ENCODE results near the gene SNRNP40. TPM values are rescaled to one million over a fixed set of nuclear protein-coding genes. Genes with fewer than 3 reads are reported as not detected.

The SNRNP40 gene
- total RNA-seq = 99.2 and 110 TPM in 2 replicates

DNA sequence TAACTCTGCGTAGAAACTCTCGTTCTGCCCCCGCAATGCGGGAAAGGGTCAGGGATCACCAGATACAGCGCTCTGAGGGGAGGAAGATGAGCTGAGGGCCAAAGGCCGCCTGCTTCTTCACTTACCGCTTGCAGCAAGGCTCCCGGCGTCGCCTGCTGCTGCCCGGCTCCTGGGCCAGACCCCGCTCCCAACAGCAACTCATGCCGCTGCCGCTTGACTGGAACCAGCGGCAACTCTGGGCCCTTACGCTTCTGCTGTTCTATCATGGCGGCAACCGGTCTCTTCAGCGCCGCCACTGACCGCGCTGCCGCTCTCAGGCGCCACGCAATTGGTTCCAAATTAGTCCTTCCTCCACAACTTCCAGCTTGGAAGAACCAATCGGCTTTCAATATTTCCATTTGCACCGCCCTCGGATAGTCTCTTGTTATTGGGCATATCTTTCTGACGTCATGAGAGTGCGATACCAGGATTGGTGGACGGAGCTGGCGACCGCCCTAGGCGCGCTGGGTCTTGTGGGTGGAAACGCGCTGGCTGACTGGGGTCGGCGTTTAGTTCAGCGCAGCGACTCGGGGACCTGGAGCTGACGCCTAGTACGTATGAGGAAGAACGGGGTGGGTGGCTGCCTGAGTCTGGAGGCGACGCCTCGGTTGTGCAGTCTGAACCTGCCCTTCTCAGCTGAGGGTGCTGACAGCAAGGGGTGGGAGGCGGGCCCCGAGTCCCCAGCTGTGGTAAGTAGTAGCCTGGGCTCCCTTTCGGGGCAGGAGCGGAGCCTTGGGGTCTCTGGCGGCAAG is at the start of gene SNRNP40, which contains the start of gene ZCCHC17:
Gene SNRNP40, minus strand, starts transcription at position 303 of the 791 bp plus-strand sequence. Its CDS starts 37 bp downstream, at position 266.
Gene ZCCHC17, plus strand, starts transcription at position 547 of the 791 bp plus-strand sequence. CDS start 13,067 bp downstream, outside the sequence.
- peak; percentile 99 for DNase-seq (ENCODE audit: low read depth in 2 of 2)

DNA sequence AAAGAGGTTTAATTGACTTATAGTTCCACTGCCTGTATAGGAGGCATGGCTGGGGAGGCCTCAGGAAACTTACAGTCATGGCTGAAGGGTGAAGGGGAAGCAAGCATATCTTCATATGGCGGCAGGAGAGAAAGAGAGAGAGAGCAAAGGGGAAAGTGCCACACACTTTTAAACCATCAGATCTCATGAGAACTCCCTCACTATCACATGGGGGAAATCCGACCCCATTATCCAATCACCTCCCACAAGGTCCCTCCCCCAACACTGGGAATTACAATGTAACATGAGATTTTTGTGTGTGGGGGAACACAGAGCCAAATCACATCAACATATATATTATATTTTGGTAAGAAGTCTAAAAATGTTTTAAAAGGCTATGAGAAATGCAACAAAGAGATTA is 49.0 kb upstream of the SNRNP40 start:
- no peak for DNase-seq (ENCODE audit: low read depth in 2 of 2)

DNA sequence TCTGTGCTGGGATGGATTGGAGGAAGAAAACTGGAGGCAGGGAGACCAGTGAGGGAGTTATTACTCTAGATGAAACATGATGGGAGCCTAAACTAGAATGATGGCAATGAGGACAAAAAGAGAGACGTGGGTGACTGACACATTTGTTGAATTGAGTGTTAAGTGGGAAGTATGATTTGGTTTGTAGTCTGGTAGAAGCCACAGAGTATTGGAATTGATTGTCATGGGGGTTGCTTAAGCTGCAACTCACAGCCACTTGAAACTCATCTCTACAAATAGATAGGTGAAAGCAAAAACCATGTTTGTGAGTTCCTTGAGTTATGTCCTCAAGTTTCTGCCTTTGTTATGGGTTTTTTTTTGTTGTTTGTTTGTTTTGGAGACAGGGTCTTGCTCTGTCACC is 47.9 kb upstream of the SNRNP40 start:
- no peak for DNase-seq (ENCODE audit: low read depth in 2 of 2)

DNA sequence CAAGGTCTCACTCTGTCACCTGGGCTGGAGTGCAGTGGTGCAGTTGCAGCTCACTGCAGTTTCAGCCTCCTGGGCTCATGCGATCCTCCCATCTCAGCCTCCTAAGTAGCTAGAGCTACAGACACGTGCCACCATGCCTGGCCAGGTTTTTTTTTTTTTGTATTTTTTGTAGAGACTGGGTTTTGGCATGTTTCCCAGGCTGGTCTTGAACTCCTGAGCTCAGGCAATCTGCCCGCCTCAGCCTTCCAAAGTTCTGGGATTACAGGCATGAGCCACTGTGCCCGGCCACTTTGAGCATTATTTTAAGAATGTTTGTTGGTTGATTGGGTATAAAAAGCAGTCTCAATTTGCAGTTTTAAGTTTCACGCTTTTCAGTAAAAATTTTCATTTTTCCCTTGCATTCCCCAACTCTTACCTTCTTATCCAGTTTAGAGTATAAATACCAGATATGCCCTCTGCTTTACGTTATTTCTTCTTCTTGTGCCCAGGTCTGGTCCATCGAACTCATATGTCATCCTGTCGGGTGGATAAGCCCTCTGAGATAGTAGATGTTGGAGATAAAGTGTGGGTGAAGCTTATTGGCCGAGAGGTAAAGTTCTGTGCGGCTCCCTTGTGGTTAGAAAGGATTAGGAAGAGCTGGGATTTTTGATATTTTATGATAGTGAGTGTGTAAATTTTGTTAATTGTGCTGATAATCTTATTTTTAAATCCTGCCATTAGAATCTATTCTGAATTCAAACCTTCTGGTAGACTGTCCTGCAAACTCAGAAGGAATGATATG is 40.3 kb upstream of the SNRNP40 start:
- no peak for DNase-seq (ENCODE audit: low read depth in 2 of 2)

DNA sequence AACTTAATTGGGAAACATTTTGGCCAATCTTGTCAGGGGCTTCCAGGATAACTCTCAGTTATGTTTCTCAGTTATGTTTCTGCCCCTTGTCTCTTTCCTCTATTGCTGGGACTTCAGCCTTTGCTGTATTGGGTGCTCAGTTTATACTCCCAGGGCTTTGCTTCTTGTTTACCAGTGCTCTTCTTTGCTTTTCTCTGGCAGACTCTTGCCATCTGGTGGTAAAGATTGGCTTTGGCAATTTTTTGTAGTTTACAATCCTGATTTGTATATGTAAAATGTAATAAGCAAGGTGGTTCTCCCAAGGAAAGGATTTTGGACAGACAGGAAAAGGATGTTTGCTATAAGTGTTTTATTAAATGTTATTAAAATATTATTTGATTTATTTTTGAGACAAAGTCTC is 38.4 kb upstream of the SNRNP40 start:
- DNase-seq (ENCODE audit: low read depth in 2 of 2) = peak; percentile 37 to 58

DNA sequence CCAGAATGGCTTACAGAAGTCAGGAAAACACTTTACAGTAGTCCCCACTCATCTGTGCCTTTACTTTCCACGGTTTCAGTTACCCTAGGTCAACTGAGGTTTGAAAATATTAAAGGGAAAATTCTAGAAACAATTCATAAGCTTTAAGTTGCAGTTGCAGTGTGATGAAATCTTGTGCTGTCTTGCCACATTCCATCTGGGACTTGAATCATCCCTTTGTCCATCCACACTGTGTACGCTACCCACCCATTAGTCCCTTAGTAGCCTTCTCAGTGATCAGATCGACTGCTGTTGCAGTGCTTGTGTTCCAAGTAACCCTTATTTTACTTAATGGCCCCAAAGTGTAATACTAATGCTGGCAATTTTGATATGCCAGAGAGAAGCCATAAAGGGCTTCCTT is 30.8 kb upstream of the SNRNP40 start:
- DNase-seq (ENCODE audit: low read depth in 2 of 2) = no peak

DNA sequence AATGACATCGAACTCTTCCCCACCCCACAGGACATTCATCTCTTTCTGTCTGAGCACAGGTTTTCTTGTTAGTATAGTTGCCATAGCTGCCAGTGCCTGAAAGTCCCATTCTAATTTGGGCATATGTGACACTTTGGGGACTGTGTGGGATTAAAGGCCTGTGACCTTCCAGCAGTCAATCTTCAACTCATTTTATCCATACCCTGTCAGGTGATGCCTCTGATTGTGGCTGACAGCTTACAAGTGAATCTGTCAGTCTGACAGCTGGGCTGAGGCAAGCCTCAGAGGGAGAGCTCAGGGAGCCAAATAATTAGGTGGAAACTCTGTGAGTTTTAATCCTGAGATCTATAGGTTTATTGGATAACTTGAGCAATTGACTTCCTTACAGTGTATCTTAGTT is 29.9 kb upstream of the SNRNP40 start:
- no peak for DNase-seq (ENCODE audit: low read depth in 2 of 2)

DNA sequence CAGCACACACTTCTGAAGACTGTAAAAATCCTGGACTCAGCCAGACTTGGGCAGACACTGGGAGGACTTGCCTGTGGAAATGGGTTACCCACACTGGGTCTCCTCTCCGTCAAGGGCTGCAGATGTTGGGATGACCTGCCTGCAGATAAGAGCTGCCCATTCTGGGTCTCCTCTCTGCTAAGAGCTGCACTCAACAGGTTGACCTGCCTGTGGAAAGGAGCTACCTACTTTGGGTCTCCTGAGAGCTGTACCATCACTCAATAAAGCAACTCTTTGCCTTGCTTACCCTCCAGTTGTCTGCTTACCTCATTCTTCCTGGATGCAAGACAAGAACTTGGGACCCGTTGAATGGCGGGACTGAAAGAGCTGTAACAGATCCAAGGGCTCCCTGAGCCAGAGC is 28.4 kb upstream of the SNRNP40 start:
- DNase-seq (ENCODE audit: low read depth in 2 of 2) = no peak

DNA sequence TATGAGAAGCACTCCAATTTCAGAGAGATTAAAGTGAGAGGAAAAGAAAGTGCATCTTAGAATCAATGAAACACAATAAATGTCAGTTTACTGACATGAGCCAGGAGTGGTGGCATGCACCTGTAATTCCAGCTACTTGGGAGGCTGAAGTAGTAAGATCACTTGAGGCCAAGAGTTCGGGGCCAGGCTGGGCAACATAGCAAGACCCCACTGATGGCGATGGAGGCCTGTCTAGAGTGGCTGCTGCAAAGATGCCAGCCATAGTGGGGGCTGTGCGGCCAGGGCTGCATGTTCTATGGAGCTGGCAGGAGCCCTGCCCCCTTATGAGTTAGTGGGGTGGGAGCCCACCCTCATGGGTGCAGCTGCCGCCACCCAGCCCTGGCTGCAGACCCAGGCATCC is 27.5 kb upstream of the SNRNP40 start:
- DNase-seq (ENCODE audit: low read depth in 2 of 2) = no peak

DNA sequence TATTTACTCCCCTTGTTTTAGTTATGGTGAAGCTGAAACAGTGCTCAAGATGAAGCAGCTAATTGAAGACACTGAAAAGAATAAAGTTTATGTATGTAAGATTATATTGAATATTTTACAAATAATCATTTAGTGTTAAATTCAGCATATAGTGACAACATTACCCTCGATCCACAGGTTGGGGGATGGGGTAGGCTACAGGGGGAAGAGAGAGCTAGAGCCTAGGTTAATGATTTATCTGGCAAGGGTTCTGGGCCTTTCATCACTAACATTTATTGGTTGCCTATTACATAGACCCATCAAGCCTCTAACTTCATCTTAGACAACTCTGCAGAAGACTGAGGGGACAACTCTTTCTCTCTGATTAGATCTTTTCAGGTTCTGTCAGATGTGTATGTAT is 21.6 kb upstream of the SNRNP40 start:
- no peak for DNase-seq (ENCODE audit: low read depth in 2 of 2)

DNA sequence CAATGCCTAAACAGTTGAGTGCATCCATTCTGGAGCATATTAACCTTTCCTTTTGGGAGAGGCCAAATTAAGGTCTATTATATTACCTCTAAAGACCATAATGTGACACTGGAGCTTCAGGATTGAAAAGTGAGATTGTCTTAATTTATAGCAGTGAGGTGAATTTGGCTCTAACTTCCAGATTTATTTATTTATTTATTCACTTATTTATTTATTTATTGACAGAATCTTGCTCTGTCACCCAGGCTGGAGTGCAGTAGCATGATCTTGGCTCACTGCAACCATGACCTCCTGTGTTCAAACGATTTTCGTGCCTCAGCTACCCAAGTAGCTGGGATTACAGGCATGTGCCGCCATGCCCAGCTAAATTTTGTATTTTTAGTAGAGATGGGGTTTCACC is 19.3 kb upstream of the SNRNP40 start:
- no peak for DNase-seq (ENCODE audit: low read depth in 2 of 2)

DNA sequence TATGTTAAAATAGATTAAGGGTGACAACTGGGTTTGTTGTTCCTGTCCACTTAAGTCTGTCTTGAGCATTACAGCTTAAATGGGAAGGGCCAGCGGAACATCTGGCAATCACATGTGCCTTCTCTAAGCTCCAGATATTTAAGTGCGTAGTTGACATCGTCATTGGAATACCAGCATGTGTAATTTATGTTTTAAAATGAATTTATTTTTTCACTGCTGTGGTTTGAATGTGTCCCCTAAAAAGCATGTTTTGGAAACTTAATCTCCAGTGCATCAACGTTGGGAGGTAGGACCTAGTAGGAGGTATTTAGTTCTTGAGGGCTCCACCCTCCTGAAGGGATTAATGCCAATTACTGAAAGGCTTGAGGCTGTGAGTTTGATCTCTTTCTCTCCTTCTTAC is 13.6 kb upstream of the SNRNP40 start:
- no peak for DNase-seq (ENCODE audit: low read depth in 2 of 2)

DNA sequence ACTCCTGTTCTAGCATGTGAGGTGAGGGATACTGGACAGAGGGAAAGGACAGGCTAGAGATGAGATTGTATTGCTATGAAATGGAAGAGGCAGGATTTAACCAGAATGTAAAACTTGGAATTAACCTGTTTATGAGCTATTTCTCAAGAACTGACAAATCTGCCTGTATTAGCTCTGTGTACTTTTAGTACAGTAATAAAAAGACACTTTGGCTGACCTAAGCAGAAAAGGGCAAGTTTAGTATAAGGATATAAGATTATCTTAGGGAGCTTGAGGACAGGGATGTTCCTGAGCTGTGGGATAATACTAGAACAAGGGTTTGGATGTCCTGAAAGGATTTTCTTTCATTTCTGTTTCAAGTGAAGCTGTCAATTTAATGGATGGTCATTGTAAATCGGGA is 11.4 kb upstream of the SNRNP40 start:
- no peak for DNase-seq (ENCODE audit: low read depth in 2 of 2)

DNA sequence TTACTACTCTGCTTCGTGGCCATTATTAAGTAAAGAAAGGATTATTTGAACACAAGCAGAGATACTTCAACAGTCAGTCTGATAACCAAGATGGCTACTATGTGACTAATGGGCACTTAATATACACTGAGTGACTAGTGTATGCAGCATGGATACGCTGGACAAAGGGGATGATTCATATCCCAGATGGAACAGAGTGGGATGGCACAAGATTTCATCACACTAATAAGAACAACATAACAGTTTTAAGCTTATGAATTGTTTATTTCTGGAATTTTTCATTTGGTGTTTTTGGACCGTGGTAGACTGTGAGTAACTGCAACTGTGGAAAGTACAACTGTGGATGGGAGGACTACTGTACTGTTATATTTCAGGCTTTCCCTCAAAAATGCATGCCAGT is 9.7 kb upstream of the SNRNP40 start:
- peak; percentile 59 to 91 for DNase-seq (ENCODE audit: low read depth in 2 of 2)

DNA sequence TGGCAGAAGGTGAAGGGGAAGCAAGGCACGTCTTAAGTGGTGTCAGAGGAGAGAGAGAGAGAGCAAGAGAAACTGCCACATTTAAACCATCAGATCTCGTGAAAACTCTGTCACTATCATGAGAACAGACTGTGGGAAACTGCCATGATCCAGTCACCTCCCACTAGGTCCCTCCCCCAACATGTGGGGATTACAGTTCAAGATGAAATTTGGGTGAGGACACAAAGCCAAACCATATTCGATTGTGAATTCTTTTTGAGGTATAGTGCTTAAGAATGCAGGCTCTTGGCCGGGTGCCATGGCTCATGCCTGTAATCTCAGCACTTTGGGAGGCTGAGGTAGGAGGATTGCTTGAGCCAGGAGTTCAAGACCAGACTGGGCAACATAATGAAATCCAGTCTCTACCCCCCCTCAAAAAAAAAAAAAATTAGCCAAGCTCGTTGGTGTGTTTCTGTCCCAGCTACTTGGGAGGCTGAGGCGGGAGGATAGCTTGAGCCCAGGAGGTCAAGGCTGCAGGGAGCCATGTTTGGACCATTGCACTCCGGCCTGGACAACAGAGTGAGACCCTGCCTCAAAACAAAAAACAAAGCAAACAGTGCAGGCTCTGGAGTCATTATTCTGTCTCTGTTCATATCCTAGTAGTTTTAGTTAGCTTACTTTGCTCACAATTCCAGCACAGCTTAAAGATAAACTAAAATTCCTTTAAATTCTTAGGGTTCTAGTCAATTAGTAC is 6.3 kb upstream of the SNRNP40 start:
- no peak for DNase-seq (ENCODE audit: low read depth in 2 of 2)

DNA sequence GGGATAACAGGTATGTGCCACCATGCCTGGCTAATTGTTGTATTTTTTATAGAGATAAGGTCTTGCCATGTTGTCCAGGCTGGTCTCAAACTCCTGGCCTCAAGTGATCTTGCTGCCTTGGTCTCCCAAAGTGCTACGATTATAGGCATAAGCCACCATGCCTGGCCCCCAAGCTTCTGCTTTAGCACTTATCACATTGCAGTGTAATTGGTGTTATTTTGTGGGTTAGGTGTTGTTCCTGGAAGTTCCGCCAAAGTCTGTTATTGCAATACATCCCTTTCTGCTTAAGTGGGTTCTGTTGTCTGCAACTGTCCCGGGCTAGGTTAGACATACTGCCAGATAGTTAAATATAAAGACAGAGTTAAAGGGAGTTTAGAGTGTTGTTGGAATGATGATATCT is 3.6 kb upstream of the SNRNP40 start:
- no peak for DNase-seq (ENCODE audit: low read depth in 2 of 2)

DNA sequence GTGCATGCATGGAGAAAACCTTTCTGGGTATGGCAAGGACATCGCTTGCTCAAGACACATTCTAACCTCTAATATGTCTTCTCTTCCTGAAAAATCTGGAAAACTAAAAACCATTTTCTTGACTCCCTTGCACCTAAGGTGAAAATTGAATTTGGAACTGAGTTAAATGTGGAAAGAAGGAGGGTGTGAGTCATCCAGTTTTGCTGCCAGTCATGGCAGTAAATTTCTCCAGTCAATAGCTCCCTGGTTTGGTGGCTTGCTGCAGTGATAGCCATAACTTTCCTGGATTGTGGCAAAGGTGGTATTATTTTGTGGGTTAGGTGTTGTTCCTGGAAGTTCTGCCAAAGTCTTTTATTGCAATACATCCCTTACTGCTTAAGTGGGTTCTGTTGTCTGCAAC is 2.8 kb upstream of the SNRNP40 start:
- DNase-seq (ENCODE audit: low read depth in 2 of 2) = peak in 1 of 2 donors; percentile 14

DNA sequence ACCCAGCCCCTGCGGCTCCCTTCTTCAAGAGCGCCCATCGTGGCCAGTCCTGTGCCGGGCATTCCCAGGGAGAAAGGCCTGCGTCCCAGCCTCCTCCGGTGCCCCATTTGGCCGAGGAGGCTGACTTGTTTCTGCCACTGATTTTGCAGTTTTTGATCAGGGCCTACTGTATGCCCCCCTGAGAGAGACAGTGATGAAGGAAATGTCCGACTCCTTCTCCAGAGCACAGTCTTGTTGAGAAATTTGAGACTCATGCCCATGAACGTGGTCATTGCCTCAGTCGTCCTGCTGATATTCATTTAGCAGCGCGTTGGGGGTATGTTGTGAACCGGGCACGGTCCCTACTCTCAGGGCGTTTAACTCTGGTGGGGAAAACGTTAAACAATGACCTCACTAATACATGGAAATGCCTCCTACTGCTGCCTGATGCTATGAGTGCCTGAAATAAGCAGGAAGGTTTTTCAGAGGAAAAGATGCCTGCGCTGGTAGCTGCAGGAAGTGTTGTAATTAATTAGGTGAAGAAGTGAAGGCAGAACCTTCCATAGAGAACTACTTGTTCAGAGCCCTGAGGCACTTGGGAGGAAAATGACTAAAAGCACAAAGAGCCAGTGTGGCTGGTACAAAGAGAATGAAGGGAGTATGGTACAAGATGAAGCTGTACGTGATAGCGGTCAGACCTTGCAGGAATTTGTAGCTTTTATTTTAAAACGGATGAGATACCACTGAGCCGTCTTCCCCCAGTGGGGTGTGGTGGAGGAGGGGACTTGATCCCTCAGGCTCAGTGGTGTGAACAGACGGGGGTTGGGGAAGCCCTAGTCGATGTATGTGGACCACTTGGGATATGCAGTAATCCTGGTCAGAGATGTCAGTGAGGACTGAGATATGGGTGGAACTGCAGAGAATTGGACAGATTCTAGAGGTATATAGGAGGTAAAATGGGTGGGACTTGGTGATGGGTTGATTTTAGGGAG is 974 bp upstream of the SNRNP40 start:
- DNase-seq (ENCODE audit: low read depth in 2 of 2) = peak; percentile 50 to 55

DNA sequence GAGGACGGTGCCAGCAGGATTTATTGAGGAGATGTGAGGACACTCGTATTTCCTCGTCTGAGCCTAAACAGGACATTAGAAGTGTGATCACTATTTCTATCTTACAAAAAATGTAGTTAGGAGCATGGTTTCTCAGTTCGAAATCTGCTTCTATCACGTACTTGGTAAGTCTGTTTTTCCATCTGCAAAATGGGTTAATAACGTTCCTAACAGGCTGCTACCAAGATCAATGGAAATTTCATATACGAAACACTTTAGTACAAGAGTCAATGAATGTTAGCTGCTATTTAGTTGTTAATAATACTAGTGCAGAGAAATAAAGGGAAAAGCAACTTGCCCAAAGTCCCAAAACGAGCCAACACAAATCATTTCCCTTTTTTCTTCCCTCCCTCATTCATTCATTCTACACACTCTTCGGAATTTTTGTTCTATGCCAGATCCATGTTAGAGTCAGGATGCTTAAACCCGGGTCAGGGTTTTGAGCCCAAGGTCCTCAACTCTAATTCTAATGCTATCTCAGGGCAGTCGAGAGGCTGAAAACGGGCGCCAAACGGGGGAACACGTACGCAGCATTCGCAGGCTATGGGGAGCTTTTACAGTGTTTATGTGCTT is 608 bp downstream of the SNRNP40 start:
- no peak for DNase-seq (ENCODE audit: low read depth in 2 of 2)

DNA sequence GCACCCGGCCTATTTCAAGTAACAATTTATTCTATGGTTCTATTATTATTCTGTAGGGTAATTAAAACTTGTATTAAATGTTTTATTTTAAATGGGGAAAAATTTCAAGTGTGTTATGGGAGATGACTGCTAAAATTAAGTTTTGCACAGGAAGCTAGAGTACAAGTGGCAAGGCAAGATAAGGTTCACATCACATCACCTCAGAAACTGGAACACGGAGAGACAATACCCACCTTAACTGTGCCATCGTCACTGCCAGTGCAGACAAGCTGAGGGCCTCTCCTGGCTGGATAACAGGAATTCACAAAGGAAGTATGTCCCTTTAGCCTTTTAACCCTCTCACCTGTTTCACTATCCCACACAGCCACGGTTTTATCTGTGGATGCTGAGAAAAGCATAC is 7.6 kb downstream of the SNRNP40 start:
- DNase-seq (ENCODE audit: low read depth in 2 of 2) = peak in 1 of 2 donors; percentile 38

Data from lung microvascular endothelial cell (primary cell).